ENCODE measurements around the gene EDAR. TPM values are rescaled to one million over a fixed set of nuclear protein-coding genes. Genes with fewer than 3 reads are reported as not detected.

The EDAR gene
- polyA plus RNA-seq, 3 donors, result not detected

GRCh38 chr2:108905176-108905575 is 83.8 kb downstream of the EDAR start:
- no peak overlapping the region for H3K27ac Mint-ChIP-seq
- H3K9me3 Mint-ChIP-seq, result peaks cover 0 to 12% (median 1%) of the 10 kb centered on the region in 7 donors
- H3K4me3 Mint-ChIP-seq, result no peak overlapping the region
- H3K27me3 Mint-ChIP-seq (ENCODE audit: low read depth in 3 of 3), result peaks cover 2 to 5% (median 2%) of the 10 kb centered on the region in 3 donors
- no peaks in the 10 kb centered on the region for H3K4me1 Mint-ChIP-seq
- intact Hi-C loops (cut with micrococcal nuclease), result no loop called here
- no peaks in the 10 kb centered on the region for H4K20me1 ChIP-seq (ENCODE audit: insufficient read depth, low read length)
- H3K4me2 ChIP-seq (replicated peaks; ENCODE audit: extremely low read depth, low read length, poor library complexity, severe bottlenecking), result no peak overlapping the region
- WGBS (ENCODE audit: insufficient coverage), result 83% methylated on average over 1 of the region's 3 CpGs
- H3K27me3 ChIP-seq (ENCODE audit: control insufficient read depth in 2 of 2, insufficient read depth in 2 of 2, low read length in 2 of 2), result no peaks in the 10 kb centered on the region
- no peaks in the 10 kb centered on the region for H3K36me3 ChIP-seq (replicated peaks in 1 of 2; ENCODE audit: control insufficient read depth in 1 of 2, insufficient read depth in 2 of 2, low read length in 2 of 2)
- peaks cover 0 to 2% of the 10 kb centered on the region in 2 donors for H3K9me3 ChIP-seq (replicated peaks in 1 of 2; ENCODE audit: control insufficient read depth in 1 of 2, insufficient read depth in 1 of 2, low read length in 2 of 2)
- DNase-seq, result no peak
- no peaks in the 10 kb centered on the region for H3K79me2 ChIP-seq (ENCODE audit: insufficient read depth, low read length)
- no peaks in the 10 kb centered on the region for H3K36me3 Mint-ChIP-seq
- no peak overlapping the region for H3K9ac ChIP-seq (ENCODE audit: insufficient read depth, low read length, poor library complexity, severe bottlenecking)
- no peaks in the 10 kb centered on the region for H3K4me1 ChIP-seq (ENCODE audit: control insufficient read depth in 1 of 2, insufficient read depth in 2 of 2, low read length in 2 of 2)
- H3K27ac ChIP-seq (ENCODE audit: low read depth in 1 of 2, low read length in 2 of 2), result no peak overlapping the region
- no peak overlapping the region for H3K4me3 ChIP-seq (replicated peaks in 1 of 3; ENCODE audit: low read depth in 2 of 3, low read length in 3 of 3)
- TF ChIP-seq, protein P1, sequence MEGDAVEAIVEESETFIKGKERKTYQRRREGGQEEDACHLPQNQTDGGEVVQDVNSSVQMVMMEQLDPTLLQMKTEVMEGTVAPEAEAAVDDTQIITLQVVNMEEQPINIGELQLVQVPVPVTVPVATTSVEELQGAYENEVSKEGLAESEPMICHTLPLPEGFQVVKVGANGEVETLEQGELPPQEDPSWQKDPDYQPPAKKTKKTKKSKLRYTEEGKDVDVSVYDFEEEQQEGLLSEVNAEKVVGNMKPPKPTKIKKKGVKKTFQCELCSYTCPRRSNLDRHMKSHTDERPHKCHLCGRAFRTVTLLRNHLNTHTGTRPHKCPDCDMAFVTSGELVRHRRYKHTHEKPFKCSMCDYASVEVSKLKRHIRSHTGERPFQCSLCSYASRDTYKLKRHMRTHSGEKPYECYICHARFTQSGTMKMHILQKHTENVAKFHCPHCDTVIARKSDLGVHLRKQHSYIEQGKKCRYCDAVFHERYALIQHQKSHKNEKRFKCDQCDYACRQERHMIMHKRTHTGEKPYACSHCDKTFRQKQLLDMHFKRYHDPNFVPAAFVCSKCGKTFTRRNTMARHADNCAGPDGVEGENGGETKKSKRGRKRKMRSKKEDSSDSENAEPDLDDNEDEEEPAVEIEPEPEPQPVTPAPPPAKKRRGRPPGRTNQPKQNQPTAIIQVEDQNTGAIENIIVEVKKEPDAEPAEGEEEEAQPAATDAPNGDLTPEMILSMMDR (IDR thresholded peaks at IDR 0.05), result no peak
- no peak overlapping the region for H2AFZ ChIP-seq (ENCODE audit: insufficient read depth, low read depth, low read length, poor library complexity, severe bottlenecking)

DNA sequence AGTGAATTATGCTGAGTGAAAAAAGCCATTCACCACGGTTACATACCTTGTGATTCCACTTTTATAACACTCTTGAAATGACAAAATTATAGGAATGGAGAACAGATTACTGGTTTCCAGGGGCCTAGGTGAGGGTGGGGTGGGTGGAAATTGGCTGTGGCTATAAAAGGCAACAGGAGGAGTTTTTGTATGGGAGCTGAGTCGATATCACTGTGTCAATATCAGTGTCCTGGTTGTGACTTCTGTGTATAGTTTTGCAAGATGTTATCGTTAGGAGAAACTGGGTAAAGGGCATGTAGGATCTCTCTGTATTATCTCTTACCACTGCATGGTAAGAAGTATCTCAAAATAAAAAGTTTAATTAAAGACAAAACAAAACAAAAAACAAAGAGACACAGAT is 84.3 kb downstream of the EDAR start:
- Histone ChIP-seq H2AFZ (ENCODE audit: insufficient read depth, low read depth, low read length, poor library complexity, severe bottlenecking) (no peak overlapping the region), H3K4me3 (replicated peaks in 1 of 3; ENCODE audit: low read depth in 2 of 3, low read length in 3 of 3) (no peak overlapping the region), H3K27me3 (ENCODE audit: control insufficient read depth in 2 of 2, insufficient read depth in 2 of 2, low read length in 2 of 2) (no peaks in the 10 kb centered on the region), H3K36me3 (replicated peaks in 1 of 2; ENCODE audit: control insufficient read depth in 1 of 2, insufficient read depth in 2 of 2, low read length in 2 of 2) (no peaks in the 10 kb centered on the region), H3K9ac (ENCODE audit: insufficient read depth, low read length, poor library complexity, severe bottlenecking) (no peak overlapping the region), H3K9me3 (replicated peaks in 1 of 2; ENCODE audit: control insufficient read depth in 1 of 2, insufficient read depth in 1 of 2, low read length in 2 of 2) (peaks cover 0 to 5% of the 10 kb centered on the region in 2 donors), H3K4me1 (ENCODE audit: control insufficient read depth in 1 of 2, insufficient read depth in 2 of 2, low read length in 2 of 2) (no peaks in the 10 kb centered on the region), H3K27ac (ENCODE audit: low read depth in 1 of 2, low read length in 2 of 2) (no peak overlapping the region), H4K20me1 (ENCODE audit: insufficient read depth, low read length) (no peaks in the 10 kb centered on the region), H3K4me2 (replicated peaks; ENCODE audit: extremely low read depth, low read length, poor library complexity, severe bottlenecking) (no peak overlapping the region), H3K79me2 (ENCODE audit: insufficient read depth, low read length) (no peaks in the 10 kb centered on the region)
- Mint-ChIP-seq H3K4me1 (no peaks in the 10 kb centered on the region), H3K27ac (no peak overlapping the region), H3K4me3 (no peak overlapping the region), H3K36me3 (no peaks in the 10 kb centered on the region), H3K27me3 (ENCODE audit: low read depth in 3 of 3) (peaks cover 2 to 6% (median 2%) of the 10 kb centered on the region in 3 donors), H3K9me3 (peaks cover 0 to 14% (median 2%) of the 10 kb centered on the region in 7 donors)
- TF ChIP-seq, protein P1 (IDR thresholded peaks at IDR 0.05), result no peak
- no peak for DNase-seq
- intact Hi-C loops (cut with micrococcal nuclease), result no loop called here
- 100% methylated on average over 1 of the region's 3 CpGs for WGBS (ENCODE audit: insufficient coverage)
